Medulla oblongata (tissue), 1 donor: ENCODE results near the gene MYBPH.

Source experiments
- DNase-seq: peaks from one replicate; pipeline ENCODE4 v3.0.0-alpha.2; 2015; ENCODE audit errors: extremely low spot score

The MYBPH gene

GRCh38 chr1:203175237-203175826 is at the start of gene MYBPH:
Gene MYBPH, minus strand, starts transcription at chr1:203175826. Its CDS starts 71 bp downstream, at chr1:203175755.
- DNase-seq, result no peak

- no peak for DNase-seq
Observed at GRCh38 chr1:203225071-203225470, 49.4 kb upstream of the MYBPH start.

GRCh38 chr1:203223012-203223775 is 47.6 kb upstream of the MYBPH start:
- DNase-seq, result no peak

- DNase-seq, result no peak
Observed at GRCh38 chr1:203219934-203220333, 44.3 kb upstream of the MYBPH start.

GRCh38 chr1:203219171-203219570 is 43.5 kb upstream of the MYBPH start:
- DNase-seq, result no peak

- no peak for DNase-seq
Observed at GRCh38 chr1:203217668-203218067, 42.0 kb upstream of the MYBPH start.

- DNase-seq, result no peak
Observed at GRCh38 chr1:203217139-203217655, 41.6 kb upstream of the MYBPH start.

GRCh38 chr1:203216274-203217138 is 40.9 kb upstream of the MYBPH start:
- DNase-seq, result peak; percentile 90

- no peak for DNase-seq
Observed at GRCh38 chr1:203215573-203215972, 39.9 kb upstream of the MYBPH start.

- peak; percentile 41 for DNase-seq
Observed at GRCh38 chr1:203214871-203215270, 39.2 kb upstream of the MYBPH start.

GRCh38 chr1:203213126-203213525 is 37.5 kb upstream of the MYBPH start:
- DNase-seq, result no peak

GRCh38 chr1:203211812-203212211 is 36.2 kb upstream of the MYBPH start:
- no peak for DNase-seq

GRCh38 chr1:203210988-203211387 is 35.4 kb upstream of the MYBPH start:
- no peak for DNase-seq

- DNase-seq, result no peak
Observed at GRCh38 chr1:203210350-203210749, 34.7 kb upstream of the MYBPH start.

GRCh38 chr1:203208181-203208580 is 32.6 kb upstream of the MYBPH start:
- DNase-seq, result no peak

- no peak for DNase-seq
Observed at GRCh38 chr1:203207751-203208150, 32.1 kb upstream of the MYBPH start.

GRCh38 chr1:203206129-203206687 is 30.6 kb upstream of the MYBPH start:
- no peak for DNase-seq

- DNase-seq, result no peak
Observed at GRCh38 chr1:203204756-203205155, 29.1 kb upstream of the MYBPH start.

GRCh38 chr1:203202431-203203245 is 27.0 kb upstream of the MYBPH start:
- peak; percentile 34 for DNase-seq

GRCh38 chr1:203201516-203202205 is 26.0 kb upstream of the MYBPH start:
- DNase-seq, result no peak
